Measurements from ENCODE around the gene YTHDF1.

The YTHDF1 gene

DNA sequence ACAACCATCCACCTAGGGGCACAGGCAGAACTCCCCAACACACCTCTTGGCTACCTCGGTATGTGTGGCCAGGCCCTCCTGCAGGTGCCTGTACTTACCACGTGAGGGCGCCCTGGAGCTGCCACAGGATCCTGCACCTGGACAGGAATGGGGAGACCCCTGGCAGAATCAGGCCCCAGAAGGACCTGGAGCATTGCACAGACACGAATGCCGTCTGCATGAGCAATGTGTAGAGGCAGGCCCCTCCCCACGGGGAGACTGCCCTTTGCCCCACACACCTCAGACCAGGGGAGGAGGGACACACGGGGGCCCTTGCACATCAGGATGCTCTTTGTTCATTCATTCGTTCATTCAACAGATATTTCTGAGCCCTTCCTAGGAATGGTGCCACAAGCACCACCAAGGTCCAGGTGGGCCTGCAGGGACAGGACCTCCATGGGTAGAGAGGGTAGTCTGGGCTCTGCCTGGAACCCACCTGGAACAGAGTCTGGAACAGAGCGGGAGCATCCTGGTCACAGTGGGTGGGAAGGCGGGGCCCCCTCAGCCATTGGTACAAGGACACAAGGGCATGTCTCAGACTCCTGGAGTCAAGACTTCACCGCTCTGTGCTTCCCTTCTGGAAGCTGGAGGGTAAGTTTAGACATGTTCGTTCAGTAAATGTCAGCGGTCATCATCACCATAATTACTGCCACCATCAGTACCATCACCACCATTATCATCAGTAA, 32.3 kb downstream of the YTHDF1 start:
- POLR2A ChIA-PET = no interaction called here

More for the DNA sequence above, 32.3 kb downstream of the YTHDF1 start:
- CTCF ChIA-PET = interaction anchor here (0.6 to 4.3 kb wide), 16 partner anchors 10 to 789 kb away, joined by 3 to 25 read pairs (median 4); no protein-coding TSS in a partner anchor
- Histone ChIP-seq H3K9me3 (ENCODE audit: control insufficient read depth, insufficient read depth, low read depth, low read length) (no peaks in the 10 kb centered on the region), H3K4me1 (ENCODE audit: control insufficient read depth, insufficient read depth, low read length) (peaks cover 3% of the 10 kb centered on the region; the same call in 1 of the 2 replicates), H3K27ac (ENCODE audit: extremely low read depth, low read depth, low read length) (no peak overlapping the region), H3K4me3 (ENCODE audit: low read depth, low read length) (no peak overlapping the region), H3K36me3 (ENCODE audit: control insufficient read depth in 2 of 2, insufficient read depth in 1 of 2, low read length in 2 of 2) (no peaks in the 10 kb centered on the region)
- no peak for TF ChIP-seq ZNF211 (tag by site-specific recombination; IDR thresholded peaks at IDR 0.05; ENCODE audit: low read depth)
- no peak for TF ChIP-seq ZFP69B (tag by site-specific recombination; IDR thresholded peaks at IDR 0.05)
- 0 out of 2 replicates have a peak, but pooled peaks have one; percentile 18 for TF ChIP-seq PATZ1 (tag by site-specific recombination; IDR thresholded peaks at IDR 0.05)
- no peak for TF ChIP-seq ZBTB48 (tag by site-specific recombination; IDR thresholded peaks at IDR 0.05)
- TF ChIP-seq ZNF24 (tag by site-specific recombination; IDR thresholded peaks at IDR 0.05) = peak; percentile 78; the same call in 1 of the 2 replicates
- TF ChIP-seq ZNF404 (tag by site-specific recombination; IDR thresholded peaks at IDR 0.05) = no peak
- TF ChIP-seq, protein P1, sequence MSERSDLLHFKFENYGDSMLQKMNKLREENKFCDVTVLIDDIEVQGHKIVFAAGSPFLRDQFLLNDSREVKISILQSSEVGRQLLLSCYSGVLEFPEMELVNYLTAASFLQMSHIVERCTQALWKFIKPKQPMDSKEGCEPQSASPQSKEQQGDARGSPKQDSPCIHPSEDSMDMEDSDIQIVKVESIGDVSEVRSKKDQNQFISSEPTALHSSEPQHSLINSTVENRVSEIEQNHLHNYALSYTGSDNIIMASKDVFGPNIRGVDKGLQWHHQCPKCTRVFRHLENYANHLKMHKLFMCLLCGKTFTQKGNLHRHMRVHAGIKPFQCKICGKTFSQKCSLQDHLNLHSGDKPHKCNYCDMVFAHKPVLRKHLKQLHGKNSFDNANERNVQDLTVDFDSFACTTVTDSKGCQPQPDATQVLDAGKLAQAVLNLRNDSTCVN (tag by site-specific recombination; optimal IDR thresholded peaks at IDR 0.05) = peak; percentile 19
- no peak for TF ChIP-seq GLI2 (tag by site-specific recombination; IDR thresholded peaks at IDR 0.05; ENCODE audit: borderline replicate concordance, low read depth)
- TF ChIP-seq SCRT2 (tag by site-specific recombination; IDR thresholded peaks at IDR 0.05) = 0 out of 2 replicates have a peak, but pooled peaks have one; percentile 18
- TF ChIP-seq HOXD13 (CRISPR knock-in tag; IDR thresholded peaks at IDR 0.05; ENCODE audit: borderline replicate concordance) = no peak
- no peak for TF ChIP-seq ZNF510 (tag by site-specific recombination; IDR thresholded peaks at IDR 0.05; ENCODE audit: insufficient replicate concordance)
- TF ChIP-seq KLF1 (tag by site-specific recombination; IDR thresholded peaks at IDR 0.05) = peak; percentile 12; the same call in 1 of the 2 replicates
- no peak for TF ChIP-seq ZNF37A (tag by site-specific recombination; IDR thresholded peaks at IDR 0.05)
- peak; percentile 34 for TF ChIP-seq ZNF335 (tag by site-specific recombination; conservative IDR thresholded peaks at IDR 0.05)
- TF ChIP-seq ZNF654 (tag by site-specific recombination; IDR thresholded peaks at IDR 0.05; ENCODE audit: low read depth) = peak; percentile 82
- TF ChIP-seq, protein P2, sequence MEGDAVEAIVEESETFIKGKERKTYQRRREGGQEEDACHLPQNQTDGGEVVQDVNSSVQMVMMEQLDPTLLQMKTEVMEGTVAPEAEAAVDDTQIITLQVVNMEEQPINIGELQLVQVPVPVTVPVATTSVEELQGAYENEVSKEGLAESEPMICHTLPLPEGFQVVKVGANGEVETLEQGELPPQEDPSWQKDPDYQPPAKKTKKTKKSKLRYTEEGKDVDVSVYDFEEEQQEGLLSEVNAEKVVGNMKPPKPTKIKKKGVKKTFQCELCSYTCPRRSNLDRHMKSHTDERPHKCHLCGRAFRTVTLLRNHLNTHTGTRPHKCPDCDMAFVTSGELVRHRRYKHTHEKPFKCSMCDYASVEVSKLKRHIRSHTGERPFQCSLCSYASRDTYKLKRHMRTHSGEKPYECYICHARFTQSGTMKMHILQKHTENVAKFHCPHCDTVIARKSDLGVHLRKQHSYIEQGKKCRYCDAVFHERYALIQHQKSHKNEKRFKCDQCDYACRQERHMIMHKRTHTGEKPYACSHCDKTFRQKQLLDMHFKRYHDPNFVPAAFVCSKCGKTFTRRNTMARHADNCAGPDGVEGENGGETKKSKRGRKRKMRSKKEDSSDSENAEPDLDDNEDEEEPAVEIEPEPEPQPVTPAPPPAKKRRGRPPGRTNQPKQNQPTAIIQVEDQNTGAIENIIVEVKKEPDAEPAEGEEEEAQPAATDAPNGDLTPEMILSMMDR (tag by site-specific recombination; IDR thresholded peaks at IDR 0.05) = peak; percentile 83
- no peak for TF ChIP-seq ZBTB21 (tag by site-specific recombination; IDR thresholded peaks at IDR 0.05)
- TF ChIP-seq SP3 (tag by site-specific recombination; IDR thresholded peaks at IDR 0.05) = no peak
- 0 out of 2 replicates have a peak, but pooled peaks have one; percentile 28 for TF ChIP-seq YY2 (tag by site-specific recombination; IDR thresholded peaks at IDR 0.05)
- no peak for TF ChIP-seq ZBTB10 (tag by site-specific recombination; IDR thresholded peaks at IDR 0.05)
- no peak for TF ChIP-seq ZNF114 (tag by site-specific recombination; IDR thresholded peaks at IDR 0.05)
- TF ChIP-seq, protein P3, sequence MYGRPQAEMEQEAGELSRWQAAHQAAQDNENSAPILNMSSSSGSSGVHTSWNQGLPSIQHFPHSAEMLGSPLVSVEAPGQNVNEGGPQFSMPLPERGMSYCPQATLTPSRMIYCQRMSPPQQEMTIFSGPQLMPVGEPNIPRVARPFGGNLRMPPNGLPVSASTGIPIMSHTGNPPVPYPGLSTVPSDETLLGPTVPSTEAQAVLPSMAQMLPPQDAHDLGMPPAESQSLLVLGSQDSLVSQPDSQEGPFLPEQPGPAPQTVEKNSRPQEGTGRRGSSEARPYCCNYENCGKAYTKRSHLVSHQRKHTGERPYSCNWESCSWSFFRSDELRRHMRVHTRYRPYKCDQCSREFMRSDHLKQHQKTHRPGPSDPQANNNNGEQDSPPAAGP (tag by site-specific recombination; IDR thresholded peaks at IDR 0.05) = peak; percentile 33; the same call in 1 of the 2 replicates
- no peak for TF ChIP-seq HOXC10 (CRISPR knock-in tag; IDR thresholded peaks at IDR 0.05)
- no peak for TF ChIP-seq ZSCAN23 (tag by site-specific recombination; IDR thresholded peaks at IDR 0.05)
- no peak for TF ChIP-seq ZNF311 (tag by site-specific recombination; IDR thresholded peaks at IDR 0.05; ENCODE audit: borderline replicate concordance)
- TF ChIP-seq BCL11B (tag by site-specific recombination; IDR thresholded peaks at IDR 0.05; ENCODE audit: low read depth) = no peak
- TF ChIP-seq ZBTB20 (tag by site-specific recombination; IDR thresholded peaks at IDR 0.05) = 0 out of 2 replicates have a peak, but pooled peaks have one; percentile 2
